Gastroesophageal sphincter (tissue), 3 donors: ENCODE data around the gene ADAT3.

ENCODE experiments used
- CTCF ChIP-seq, 4 experiments: fragments of 200-600 bp in 2 of 4; fragments of 450-650 bp in 2 of 4; sonication (generic) in 1 of 4; IDR thresholded peaks; one replicate each; pipeline ENCODE4 v1.5.1; 2017 to 2019; ENCODE audit warnings: antibody characterized with exemption in 4 of 4, mild to moderate bottlenecking in 2 of 4, moderate library complexity in 2 of 4
- EP300 ChIP-seq: sonication (generic); formaldehyde crosslinking; IDR thresholded peaks from one replicate; pipeline ENCODE4 v1.6.1; 2017; ENCODE audit warnings: antibody characterized with exemption, mild to moderate bottlenecking

DNA sequence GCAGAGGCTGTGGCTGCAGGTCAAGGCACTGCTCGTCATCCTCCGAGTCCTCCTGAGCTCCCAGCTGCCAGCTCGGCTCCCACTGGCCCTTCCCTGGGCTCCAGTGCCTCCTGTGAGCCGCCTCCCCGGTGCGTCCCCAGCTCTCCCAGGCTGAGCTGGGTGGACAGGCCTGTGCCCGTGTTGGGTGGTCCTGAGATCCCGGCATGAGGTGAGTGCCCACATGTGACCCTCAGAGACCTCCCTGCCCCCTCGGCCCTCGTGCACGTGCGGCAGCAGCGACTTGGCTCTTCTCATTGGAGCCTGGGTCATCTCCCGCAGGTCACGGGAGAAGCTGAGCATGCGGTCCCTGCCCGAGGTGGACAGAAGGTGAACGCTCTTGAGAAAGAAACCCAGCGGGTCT lies 15.4 kb downstream of the ADAT3 start:
- TF ChIP-seq CTCF (IDR thresholded peaks at IDR 0.05) (no peak), EP300 (no peak)
